Measurements from ENCODE around the gene DISP2.

The DISP2 gene

DNA sequence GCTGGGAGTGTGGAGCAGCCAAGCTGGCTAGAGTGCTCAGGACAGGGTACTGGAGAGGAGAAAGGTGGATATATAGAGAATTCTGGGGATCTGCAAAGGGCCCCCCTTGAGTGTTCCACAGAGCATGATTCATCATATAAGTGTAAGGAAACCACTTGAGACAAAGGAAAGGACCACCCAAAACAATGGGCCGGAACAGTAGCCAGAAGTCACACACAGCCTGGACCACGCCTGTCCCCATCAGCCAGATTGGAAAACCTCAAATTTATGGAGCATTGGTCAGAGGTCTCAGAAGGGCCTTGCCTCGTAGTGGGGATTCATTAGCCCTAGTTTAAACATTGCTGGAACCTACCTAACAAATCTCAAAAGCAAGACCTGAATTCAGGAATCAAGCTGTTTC is 19.6 kb downstream of the DISP2 start:
- Histone ChIP-seq H3K4me3 (no peak overlapping the region), H3K27ac (no peak overlapping the region)

DNA sequence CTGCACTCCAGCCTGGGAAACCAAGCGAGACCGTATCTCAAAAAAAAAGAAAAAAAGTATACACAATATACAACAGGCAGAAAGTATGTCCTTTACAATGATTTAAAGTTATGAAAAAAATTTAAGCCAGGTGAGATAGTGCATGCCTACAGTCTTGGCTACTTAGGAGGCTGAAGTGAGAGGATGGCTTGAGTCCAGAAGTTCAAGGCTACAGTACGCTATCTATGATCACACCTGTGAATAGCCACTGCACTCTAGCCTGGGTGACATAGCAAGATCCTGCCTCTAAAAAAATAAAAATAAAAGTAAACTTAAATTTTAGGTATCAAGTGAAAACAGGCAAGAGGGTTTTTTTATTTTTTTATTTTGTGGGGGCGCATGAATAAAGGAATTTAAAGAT is 21.4 kb downstream of the DISP2 start:
- Histone ChIP-seq H3K4me3 (no peak overlapping the region), H3K27ac (peak overlapping the region in 1 of 21 experiments; percentile 62)

DNA sequence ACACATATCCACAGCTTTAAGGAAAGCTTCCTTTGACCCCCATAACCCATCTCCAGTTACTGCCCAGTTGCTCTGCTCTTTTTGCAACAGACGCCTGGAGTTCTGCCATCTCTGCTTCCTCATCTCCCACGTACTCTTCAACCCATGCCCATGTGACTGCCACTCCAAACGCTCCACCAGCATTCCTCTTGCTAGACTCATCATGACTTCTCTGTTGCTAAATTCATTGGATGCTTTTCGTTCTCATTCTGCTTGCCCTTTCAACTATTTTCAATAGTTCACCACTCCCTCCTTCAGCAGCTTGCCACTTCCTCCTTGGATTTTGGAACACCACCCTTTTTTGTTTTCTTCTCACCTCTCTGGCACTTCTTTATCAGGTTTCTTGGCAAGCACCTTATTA is 21.8 kb downstream of the DISP2 start:
- Histone ChIP-seq H3K4me3 (no peak overlapping the region), H3K27ac (peak overlapping the region in 4 of 21 experiments; percentile 15 to 62 (median 43))

DNA sequence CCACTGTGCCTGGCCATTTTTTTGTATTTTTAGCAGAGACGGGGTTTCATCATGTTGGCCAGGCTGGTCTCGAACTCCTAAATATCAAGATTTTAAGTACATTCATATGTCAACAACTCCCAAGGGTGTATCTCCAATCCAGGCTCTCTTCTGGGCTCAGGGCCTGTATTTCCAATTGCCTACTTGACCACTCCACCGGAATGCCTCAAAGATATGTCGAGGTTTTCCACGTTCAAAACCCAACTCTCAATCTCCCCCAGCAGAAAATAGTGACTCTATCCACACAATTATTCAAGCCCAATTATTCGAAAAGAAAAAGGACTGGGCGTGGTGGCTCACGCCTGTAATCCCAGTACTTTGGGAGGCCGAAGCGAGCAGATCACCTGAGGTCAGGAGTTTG is 22.6 kb downstream of the DISP2 start:
- Histone ChIP-seq H3K4me3 (no peak overlapping the region), H3K27ac (peak overlapping the region in 5 of 21 experiments; percentile 14 to 62 (median 34))

DNA sequence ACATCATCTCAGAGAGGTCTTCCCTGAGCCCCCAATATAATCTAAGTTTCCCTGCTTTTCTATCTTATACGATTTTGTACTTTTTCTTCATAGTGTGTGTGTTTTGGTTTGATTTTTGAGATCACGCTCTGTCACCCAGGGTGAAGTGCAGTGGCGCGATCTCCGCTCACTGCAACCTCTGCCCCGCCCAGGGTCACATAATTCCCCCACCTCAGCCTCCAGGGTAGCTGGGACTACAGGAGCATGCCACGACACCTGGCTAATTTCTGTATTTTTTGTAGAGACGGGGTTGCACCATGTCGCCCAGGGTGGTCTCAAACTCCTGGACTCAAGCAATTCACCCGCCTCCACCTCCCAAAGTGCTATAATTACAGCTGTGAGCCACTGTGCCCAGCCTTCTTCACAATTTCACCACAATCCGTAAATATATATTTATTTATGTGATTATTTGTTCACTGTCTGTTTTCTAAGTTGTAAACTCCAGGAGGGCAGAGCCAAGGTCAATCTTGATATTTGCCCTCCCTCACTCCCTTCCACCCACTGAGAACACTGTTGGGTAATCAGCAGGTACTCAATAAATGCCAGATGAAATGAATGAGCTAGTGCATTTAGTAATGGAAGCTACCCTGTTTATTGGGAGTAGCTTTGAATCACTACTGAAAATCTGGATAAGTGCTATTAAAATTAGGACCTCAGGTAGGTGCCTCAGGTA is 24.0 kb downstream of the DISP2 start:
- H3K27ac ChIP-seq: peak overlapping the region in 4 of 21 experiments; percentile 58 to 81 (median 78)
- H3K4me3 ChIP-seq: no peak overlapping the region

DNA sequence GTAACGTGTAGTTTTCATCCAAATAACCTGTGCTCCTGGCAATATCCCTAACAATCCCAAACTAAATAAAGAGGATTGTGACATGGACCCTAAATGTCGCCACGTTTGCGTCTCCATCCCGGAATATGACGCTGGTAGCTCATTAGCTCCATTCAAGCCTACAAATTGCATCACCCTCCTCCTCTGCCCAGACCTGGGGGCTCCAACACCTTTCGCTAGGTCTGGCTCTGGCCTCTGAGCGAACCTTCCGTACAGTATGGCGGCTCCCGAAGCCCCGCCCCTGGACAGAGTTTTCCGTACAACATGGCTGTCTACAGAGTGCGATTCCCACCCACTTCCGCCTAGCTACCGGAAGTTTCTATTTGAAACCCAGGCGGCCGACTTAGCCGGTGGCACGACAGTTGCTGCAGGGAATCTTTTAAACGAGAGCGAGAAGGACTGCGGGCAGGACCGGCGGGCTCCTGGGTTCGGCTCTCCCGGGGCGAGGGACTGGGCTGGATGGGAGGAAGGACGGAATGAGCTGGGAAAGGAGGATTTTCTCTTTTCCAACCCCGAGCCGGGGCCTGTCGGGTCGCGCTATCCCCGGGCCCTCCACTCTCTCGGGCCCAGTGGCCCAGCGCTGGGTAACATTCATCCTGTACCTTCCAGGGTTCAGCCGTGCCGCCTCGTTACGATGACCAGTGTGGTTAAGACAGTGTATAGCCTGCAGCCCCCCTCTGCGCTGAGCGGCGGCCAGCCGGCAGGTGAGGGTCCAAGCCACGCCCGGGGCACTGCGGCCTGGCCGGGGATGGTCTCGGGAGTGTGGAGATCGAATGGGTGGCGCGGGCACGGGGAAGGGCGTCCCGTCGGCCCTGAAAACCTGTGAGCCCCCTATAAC is 24.8 kb downstream of the DISP2 start, which contains the start of gene KNSTRN:
KNSTRN (plus strand) TSS at position 142 of the 877 bp plus-strand sequence; CDS start at position 257, 115 bp downstream.
- H3K27ac ChIP-seq: peak within 1 kb of the TSS in 20 of 21 experiments; percentile 0 to 86 (median 71)
- H3K4me3 ChIP-seq: peak within 1 kb of the TSS; percentile 70 to 92 (median 86)

DNA sequence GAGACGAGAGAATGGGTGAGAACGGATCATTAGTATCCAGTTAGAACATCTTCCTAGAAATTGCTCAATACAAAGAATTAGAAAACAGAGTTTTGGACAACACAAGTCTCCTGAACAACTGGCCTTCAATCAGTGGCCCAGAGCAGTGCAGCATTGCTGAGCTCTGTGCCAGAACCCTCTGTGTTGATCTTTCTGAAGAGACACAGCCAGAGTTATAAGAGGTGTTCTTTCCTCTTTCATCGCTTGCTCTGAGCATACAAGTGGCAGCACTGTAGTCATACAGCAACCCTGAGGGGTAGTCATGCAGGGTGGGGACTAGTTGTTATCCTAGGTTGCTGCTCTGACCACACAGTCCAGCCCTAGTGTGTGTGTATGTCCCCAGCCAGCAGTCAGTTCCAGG is 28.5 kb downstream of the DISP2 start:
- Histone ChIP-seq H3K27ac (no peak overlapping the region), H3K4me3 (no peak overlapping the region)

DNA sequence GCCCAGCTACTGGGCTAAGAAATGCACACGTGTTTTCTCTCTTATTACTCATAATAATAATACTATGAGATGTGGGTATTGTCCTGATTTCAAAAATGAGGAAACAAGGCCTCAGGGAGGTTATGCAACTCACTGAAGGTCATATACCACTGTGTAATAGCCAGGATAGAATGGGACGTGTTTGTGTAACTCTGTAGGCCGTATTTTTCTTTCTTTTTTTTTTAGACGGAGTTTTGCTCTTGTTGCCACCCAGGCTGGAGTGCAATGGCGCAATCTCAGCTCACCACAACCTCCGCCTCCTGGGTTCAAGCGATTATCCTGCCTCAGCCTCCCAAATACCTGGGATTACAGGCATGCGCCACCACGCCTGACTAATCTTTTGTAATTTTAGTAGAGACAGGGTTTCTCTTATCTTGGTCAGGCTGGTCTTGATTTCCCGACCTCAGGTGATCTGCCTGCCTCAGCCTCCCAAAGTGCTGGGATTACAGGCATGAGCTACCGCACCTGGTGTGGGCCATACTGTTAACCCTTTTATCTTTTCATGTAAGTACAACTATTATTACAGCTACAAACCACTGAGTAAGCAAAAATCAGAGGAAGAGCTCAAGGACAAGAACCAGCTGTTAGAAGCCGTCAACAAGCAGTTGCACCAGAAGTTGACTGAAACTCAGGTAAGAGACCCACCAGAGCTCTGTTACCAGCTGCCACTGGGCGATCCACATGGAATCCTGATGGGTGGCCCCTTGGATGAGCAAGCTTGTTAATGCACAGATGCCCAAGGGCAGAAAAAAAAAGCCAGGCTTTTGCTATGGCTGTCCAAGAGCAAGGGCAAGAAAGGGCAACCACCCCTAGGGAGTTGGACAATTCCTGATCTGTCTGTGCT is 31.2 kb downstream of the DISP2 start:
- H3K27ac ChIP-seq: peak overlapping the region in 4 of 21 experiments; percentile 16 to 30 (median 20)
- no peak overlapping the region for H3K4me3 ChIP-seq

DNA sequence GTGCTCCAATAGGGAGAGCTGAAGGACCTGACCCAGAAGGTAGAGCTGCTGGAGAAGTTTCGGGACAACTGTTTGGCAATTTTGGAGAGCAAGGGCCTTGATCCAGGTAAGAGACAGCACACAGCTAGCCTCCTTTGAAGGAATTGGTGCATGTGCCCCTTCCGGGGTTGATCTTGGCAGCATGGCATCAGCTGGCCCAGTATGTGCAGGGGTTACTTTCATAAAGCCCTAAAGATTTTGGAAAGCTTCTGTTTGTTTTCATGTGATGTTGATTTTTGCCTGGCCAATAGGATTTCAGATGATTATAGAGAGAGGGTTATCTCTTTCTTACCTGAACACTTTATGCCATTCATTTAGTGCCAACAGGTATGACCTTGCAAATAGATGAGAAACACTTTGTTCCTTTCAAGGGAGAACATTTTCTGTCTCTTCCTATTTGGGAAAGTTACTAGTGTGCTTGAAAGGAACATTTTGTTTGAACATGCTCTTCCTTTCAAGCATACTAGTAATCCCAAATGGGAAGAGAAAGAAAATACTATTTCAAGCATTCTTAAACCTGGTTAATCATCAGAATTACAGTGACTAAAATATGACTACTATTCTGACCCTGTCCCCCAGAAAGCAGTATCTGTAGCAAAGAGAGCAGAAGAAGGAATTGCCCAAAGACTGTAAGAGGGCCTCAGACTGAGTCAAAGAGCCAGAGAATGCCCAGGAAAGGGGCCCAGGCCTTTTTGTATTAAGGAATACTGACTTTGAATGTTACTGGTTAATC is 32.0 kb downstream of the DISP2 start:
- Histone ChIP-seq H3K27ac (peak overlapping the region in 2 of 21 experiments; percentile 18 to 30), H3K4me3 (no peak overlapping the region)

DNA sequence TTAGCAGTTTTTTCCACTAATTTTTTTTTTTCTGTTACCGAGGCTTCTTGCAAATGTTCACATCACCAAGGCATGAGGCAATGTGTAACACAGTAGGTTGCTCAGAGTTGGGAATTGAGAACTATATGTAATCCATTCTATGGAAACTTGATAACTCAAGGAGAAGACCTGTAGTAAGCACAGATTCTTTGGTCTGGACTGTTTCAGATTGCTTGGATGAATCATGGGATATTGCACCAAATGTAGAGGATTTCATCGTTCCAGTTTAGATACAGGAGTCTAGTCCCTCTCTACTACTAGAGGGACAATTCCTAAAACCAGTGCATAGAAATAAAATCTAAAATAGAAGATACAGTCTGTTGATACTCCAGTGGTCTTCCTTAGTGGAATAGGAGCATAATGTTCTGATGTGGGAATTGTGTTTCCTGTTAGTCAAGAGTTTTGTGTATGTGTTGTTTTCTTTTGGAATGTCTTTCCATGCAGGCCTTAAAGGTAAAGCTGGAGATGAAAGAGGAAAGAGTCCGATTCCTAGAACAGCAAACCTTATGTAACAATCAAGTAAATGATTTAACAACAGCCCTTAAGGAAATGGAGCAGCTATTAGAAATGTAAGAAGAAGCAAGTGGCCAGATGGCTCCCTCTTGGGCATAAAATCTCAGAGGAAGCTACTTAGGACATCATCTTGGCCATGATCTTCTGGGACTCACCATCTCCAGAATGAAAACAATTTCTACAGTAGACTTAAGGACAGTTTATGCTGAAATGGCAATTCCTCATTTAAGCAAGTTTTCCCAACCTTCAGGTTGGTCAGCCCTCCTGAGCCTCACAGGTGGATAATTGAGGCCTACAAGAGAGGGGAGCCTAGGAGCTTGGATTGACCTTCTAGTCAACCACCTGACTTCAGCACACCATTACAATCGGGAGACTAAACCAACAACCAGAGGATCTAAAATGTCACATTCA is 35.2 kb downstream of the DISP2 start:
- no peak overlapping the region for H3K27ac ChIP-seq
- no peak overlapping the region for H3K4me3 ChIP-seq

DNA sequence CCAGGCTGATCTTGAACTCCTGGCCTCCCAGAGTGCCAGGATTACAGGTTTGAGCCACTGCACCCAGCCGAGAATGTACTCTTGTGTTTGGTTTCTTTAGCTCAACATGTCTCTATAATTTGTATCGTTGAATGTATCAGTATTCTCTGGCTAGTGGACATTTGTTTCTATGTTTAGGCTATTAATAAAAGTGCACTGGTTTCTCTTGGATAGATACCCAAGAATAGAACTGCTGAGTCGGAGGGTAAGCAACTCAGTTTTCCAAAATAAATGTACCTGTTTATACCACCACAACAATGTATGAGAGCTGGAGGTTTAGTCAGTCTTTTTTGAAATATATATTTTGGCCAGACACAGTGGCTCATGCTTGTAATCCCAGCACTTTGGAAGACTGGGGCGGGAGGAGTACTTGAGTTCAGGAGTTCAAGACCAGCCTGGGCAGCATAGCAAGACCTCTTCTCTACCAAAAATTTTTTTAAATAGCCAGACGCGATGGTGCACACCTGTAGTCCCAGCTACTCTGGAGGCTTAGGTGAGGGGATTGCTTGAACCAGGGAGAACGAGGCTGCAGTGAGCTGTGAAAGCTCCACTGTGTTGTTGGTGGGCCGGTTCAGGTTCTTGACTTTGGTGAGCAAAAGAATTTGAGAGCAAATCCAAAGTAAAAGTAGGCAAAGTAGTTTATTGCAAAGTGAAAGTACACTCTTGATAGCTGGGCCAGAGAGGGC is 39.8 kb downstream of the DISP2 start:
- Histone ChIP-seq H3K27ac (peak overlapping the region in 3 of 21 experiments; percentile 8 to 47 (median 39)), H3K4me3 (no peak overlapping the region)

DNA sequence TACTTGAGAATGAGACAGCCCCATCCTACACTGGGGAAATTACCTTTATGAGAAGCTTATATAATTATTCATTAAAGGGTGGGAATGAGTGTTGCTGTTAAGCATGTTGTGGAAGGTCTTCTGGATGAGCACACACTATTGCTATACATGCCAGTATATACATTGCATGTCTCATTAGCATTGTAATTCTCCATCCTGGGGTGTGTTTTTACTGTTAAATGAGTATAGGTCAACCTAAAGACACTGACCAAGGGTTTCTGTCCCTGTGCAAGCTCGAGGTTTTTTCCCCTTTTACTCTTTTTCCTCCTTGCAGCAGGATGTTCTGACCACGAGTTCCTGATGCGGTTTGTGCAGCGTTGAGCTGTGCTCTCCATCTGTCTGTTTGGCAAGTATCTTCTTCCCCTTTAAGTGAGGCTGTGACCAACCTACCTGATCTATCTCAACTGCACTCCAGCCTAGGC is 40.4 kb downstream of the DISP2 start:
- Histone ChIP-seq H3K27ac (peak overlapping the region in 3 of 21 experiments; percentile 8 to 47 (median 39)), H3K4me3 (no peak overlapping the region)

DNA sequence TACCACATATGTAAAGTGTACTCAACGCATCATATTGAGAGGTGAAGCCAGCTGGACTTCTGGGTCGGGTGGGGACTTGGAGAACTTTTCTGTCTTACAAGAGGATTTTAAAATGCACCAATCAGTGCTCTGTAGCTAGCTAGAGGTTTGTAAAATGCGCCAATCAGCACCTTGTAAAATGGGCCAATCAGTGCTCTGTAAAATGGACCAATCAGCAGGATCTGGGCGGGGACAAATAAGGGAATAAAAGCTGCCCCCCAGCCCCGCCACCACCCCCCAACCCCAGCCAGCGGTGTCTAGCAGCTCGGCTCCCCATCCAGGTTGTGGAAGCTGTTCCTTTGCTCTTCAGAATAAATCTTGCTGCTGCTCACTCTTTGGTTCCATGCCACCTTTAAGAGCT is 41.4 kb downstream of the DISP2 start:
- H3K4me3 ChIP-seq: no peak overlapping the region
- no peak overlapping the region for H3K27ac ChIP-seq

DNA sequence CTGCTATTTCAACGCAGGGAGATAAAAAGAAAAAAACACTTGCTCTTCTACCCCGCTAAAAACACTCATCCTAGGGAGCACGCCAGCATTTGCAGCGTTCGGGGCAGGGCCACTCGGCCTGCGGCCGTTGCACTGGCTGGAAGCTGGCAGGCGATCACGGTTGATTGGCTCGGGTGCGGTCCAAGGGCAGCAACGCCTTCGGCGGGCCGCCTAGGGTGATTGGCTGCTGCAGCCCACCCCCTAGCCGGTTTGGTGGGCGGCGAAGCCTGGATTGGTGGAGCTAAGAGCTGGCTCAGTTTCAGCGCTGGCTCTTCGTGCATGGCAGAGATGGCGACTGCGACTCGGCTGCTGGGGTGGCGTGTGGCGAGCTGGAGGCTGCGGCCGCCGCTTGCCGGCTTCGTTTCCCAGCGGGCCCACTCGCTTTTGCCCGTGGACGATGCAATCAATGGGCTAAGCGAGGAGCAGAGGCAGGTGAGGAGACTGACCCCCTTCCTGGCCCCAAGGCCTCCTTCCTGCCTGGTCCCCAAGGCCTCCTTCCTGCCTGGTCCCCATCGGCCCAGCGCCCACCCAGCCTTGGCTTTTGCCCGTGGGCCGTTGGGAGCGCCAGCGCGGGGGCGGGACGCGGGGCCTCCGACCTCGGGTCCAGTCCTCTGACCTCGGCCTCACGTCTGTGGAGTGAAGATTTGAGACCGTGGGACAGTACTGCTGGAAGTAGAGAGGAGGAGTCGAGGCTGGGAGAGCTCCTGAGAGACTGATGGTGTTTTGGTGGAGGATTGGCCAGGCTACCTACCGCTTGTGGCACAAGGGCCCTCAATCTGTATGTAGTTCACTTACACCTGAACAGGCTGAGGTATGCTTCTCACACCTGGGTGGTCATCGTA is 47.7 kb downstream of the DISP2 start, which contains the start of gene IVD:
IVD (plus strand) TSS at position 295 of the 881 bp plus-strand sequence; CDS start at position 328, 33 bp downstream.
- H3K4me3 ChIP-seq: peak within 1 kb of the TSS; percentile 47 to 79 (median 61)
- H3K27ac ChIP-seq: peak within 1 kb of the TSS; percentile 1 to 85 (median 72)

DNA sequence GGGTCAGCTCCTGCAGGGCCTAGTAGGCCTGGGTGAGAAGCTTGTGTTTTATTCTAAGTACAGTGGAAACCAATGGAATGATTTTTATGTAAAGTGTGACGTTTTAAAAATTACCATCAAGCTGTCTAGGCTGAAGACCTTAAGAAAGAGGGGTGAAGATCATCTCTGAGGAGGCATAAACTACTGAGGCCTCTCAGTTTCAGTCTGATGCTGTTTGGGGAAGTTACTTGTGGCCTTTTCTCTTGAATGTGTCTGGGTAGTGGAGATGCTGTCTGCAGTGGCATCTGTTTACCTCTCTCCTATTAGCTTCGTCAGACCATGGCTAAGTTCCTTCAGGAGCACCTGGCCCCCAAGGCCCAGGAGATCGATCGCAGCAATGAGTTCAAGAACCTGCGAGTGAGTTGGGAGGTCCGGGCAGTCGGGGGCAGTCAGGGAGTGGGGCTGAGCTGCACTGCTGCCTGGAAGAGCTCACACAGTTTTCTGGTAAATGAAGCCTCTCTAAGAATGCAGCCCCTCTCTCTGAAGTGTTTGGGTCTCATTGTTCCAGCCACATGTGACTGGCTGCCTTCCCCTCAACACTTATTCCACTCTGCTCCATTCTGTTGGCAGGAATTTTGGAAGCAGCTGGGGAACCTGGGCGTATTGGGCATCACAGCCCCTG is 49.4 kb downstream of the DISP2 start:
- Histone ChIP-seq H3K27ac (no peak overlapping the region), H3K4me3 (no peak overlapping the region)

Data from skin epidermis (tissue), 12 donors.